B cell (primary cell): ENCODE results near the gene SLC35F3.

Experiments used
- EZH2 ChIP-seq: IDR thresholded peaks from 2 replicates; pipeline ENCODE4 v1.6.1; 2012; ENCODE audit warnings: borderline replicate concordance, low read depth, mild to moderate bottlenecking, moderate library complexity, low read length; ENCODE audit not compliant: insufficient read depth, poor library complexity, severe bottlenecking
- TF ChIP-seq, protein P1 (sequence below): fragments of 200-600 bp; IDR thresholded peaks from one replicate; pipeline ENCODE4 v1.8.0; 2022; ENCODE audit warnings: antibody characterized with exemption, mild to moderate bottlenecking

DNA sequence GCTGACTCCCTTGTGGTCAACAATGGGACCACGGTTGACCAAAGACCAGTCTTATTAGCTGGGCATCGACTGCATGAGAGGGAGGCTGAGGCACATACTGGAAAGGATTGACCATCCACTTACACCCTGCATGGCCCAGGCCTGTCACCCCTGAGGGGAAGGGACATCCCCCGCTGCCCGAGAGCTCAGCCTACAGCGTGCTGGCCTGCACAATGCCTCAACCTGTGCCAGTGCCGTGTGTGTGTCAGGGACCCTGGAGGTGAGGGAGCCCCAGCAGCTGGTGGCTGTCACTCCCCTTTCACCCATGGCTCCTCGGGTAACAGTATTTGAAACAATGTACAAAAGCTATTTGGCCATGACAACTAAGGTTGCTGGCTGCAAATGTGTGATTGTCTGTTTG, 67.3 kb downstream of the SLC35F3 start:
- TF ChIP-seq EZH2: no peak
- TF ChIP-seq, protein P1, sequence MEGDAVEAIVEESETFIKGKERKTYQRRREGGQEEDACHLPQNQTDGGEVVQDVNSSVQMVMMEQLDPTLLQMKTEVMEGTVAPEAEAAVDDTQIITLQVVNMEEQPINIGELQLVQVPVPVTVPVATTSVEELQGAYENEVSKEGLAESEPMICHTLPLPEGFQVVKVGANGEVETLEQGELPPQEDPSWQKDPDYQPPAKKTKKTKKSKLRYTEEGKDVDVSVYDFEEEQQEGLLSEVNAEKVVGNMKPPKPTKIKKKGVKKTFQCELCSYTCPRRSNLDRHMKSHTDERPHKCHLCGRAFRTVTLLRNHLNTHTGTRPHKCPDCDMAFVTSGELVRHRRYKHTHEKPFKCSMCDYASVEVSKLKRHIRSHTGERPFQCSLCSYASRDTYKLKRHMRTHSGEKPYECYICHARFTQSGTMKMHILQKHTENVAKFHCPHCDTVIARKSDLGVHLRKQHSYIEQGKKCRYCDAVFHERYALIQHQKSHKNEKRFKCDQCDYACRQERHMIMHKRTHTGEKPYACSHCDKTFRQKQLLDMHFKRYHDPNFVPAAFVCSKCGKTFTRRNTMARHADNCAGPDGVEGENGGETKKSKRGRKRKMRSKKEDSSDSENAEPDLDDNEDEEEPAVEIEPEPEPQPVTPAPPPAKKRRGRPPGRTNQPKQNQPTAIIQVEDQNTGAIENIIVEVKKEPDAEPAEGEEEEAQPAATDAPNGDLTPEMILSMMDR: no peak
